Neural cell (in vitro differentiated cells): Measurements from ENCODE around the gene FBXL17. TPM values are rescaled to one million over a fixed set of nuclear protein-coding genes. Genes with fewer than 3 reads are reported as not detected.

Source experiments
- H2AFZ ChIP-seq: fragments of 200-600, 300-800 bp; sonication (generic), shearing (Covaris generic); 2 replicates; pipeline ENCODE4 v1.6.0; 2014; ENCODE audit warnings: low read depth, mild to moderate bottlenecking, antibody characterized with exemption, low read length, moderate library complexity
- H3F3A ChIP-seq: fragments of 200-600 bp; shearing (Covaris generic); 2 replicates; pipeline ENCODE4 v1.6.1; 2016; ENCODE audit warnings: mild to moderate bottlenecking, moderate library complexity, mixed read lengths, antibody characterized with exemption, low read length; ENCODE audit not compliant: insufficient read depth, poor library complexity, severe bottlenecking
- H3K27ac ChIP-seq: fragments of 200-600, 300-800 bp; sonication (generic), shearing (Covaris generic); 2 replicates; pipeline ENCODE4 v1.5.1; 2014; ENCODE audit warnings: mild to moderate bottlenecking, low read length, moderate library complexity
- H3K27me3 ChIP-seq: fragments of 300-800, 200-600 bp; sonication (generic), shearing (Covaris generic); 2 replicates; pipeline ENCODE4 v1.6.0; 2014; ENCODE audit warnings: mild to moderate bottlenecking, low read depth, low read length, moderate library complexity; ENCODE audit not compliant: insufficient read depth
- H3K36me3 ChIP-seq: fragments of 300-800, 200-600 bp; sonication (generic), shearing (Covaris generic); 2 replicates; pipeline ENCODE4 v1.5.1; 2014; ENCODE audit warnings: mild to moderate bottlenecking, antibody characterized with exemption, low read length, moderate library complexity; ENCODE audit not compliant: insufficient read depth
- H3K4me2 ChIP-seq: fragments of 300-800, 200-600 bp; sonication (generic), shearing (Covaris generic); 2 replicates; pipeline ENCODE4 v1.6.0; 2014; ENCODE audit warnings: mild to moderate bottlenecking, low read length
- H3K4me3 ChIP-seq: fragments of 300-800, 200-600 bp; sonication (generic), shearing (Covaris generic); 2 replicates; pipeline ENCODE4 v1.5.1; 2014; ENCODE audit warnings: mild to moderate bottlenecking, low read length, moderate library complexity
- H3K79me2 ChIP-seq: fragments of 200-600 bp; shearing (Covaris generic); replicated peaks from 2 replicates; pipeline ENCODE4 v1.6.0; 2014; ENCODE audit warnings: mild to moderate bottlenecking, low read length, moderate library complexity; ENCODE audit not compliant: insufficient read depth
- H3K9ac ChIP-seq: fragments of 300-800, 200-600 bp; sonication (generic), shearing (Covaris generic); 2 replicates; pipeline ENCODE4 v1.6.1; 2016; ENCODE audit warnings: mild to moderate bottlenecking, low read length, mixed read lengths
- H3K9me2 ChIP-seq: fragments of 200-600 bp; shearing (Covaris generic); 2 replicates; pipeline ENCODE4 v1.6.1; 2016; ENCODE audit warnings: mild to moderate bottlenecking, low read length, mixed read lengths; ENCODE audit not compliant: insufficient read depth
- H3K9me3 ChIP-seq: fragments of 200-600, 300-800 bp; sonication (generic), shearing (Covaris generic); 2 replicates; pipeline ENCODE4 v1.6.1; 2016; ENCODE audit warnings: mild to moderate bottlenecking, mixed run types, low read length, moderate library complexity, mixed read lengths
- H4K20me1 ChIP-seq: fragments of 200-600 bp; shearing (Covaris generic); 2 replicates; pipeline ENCODE4 v1.6.1; 2016; ENCODE audit warnings: mild to moderate bottlenecking, mixed run types; ENCODE audit not compliant: insufficient read depth
- EP300 ChIP-seq: fragments of 450-650 bp; conservative IDR thresholded peaks from 2 replicates; pipeline ENCODE4 v1.6.1; 2014; ENCODE audit warnings: antibody characterized with exemption, mild to moderate bottlenecking, moderate library complexity; ENCODE audit not compliant: poor library complexity, severe bottlenecking
- EZH2 ChIP-seq: fragments of 200-600, 300-800 bp; shearing (Covaris generic), sonication (generic); IDR thresholded peaks from 2 replicates; pipeline ENCODE4 v1.6.1; 2014; ENCODE audit warnings: antibody characterized with exemption, low read length, borderline replicate concordance, mild to moderate bottlenecking; ENCODE audit not compliant: insufficient read depth, poor library complexity, severe bottlenecking
- MXI1 ChIP-seq: fragments of 450-650 bp; conservative IDR thresholded peaks from 2 replicates; pipeline ENCODE4 v1.6.1; 2014; ENCODE audit warnings: antibody characterized with exemption, mild to moderate bottlenecking; ENCODE audit not compliant: poor library complexity, severe bottlenecking
- POLR2AphosphoS5 ChIP-seq: IDR thresholded peaks from 2 replicates; pipeline ENCODE4 v1.6.1; 2012
- RAD21 ChIP-seq: fragments of 450-650 bp; conservative IDR thresholded peaks from 2 replicates; pipeline ENCODE4 v1.6.1; 2014; ENCODE audit warnings: antibody characterized with exemption, mild to moderate bottlenecking, moderate library complexity
- SMC3 ChIP-seq: fragments of 450-650 bp; conservative IDR thresholded peaks from 2 replicates; pipeline ENCODE4 v1.6.1; 2014; ENCODE audit warnings: antibody characterized with exemption, mild to moderate bottlenecking, moderate library complexity; ENCODE audit not compliant: poor library complexity
- TAF1 ChIP-seq: IDR thresholded peaks from 2 replicates; pipeline ENCODE4 v1.6.1; 2012; ENCODE audit warnings: low read depth
- polyA plus RNA-seq: library from polyadenylated mRNA; depleted of rRNA; stranded (reverse); fragments of >200 nt; gene quantifications from 2 replicates; pipeline ENCODE4 v1.2.3, GENCODE V29; 2014
- TF ChIP-seq, protein P1 (sequence below): fragments of 450-650 bp; IDR thresholded peaks from 2 replicates; pipeline ENCODE4 v1.5.1; 2014; ENCODE audit warnings: antibody characterized with exemption, mild to moderate bottlenecking, moderate library complexity; ENCODE audit not compliant: poor library complexity, severe bottlenecking
- TF ChIP-seq, protein P2 (sequence below): IDR thresholded peaks from 2 replicates; pipeline ENCODE4 v1.6.1; 2012; ENCODE audit warnings: borderline replicate concordance

Gene FBXL17
- polyA plus RNA-seq, 1 donor from 2014 or later: 19.6 TPM

- H3K9me3 ChIP-seq: no peaks in the 10 kb centered on the region
- no peaks in the 10 kb centered on the region for H3F3A ChIP-seq
- H4K20me1 ChIP-seq: no peaks in the 10 kb centered on the region
- no peak overlapping the region for H2AFZ ChIP-seq
- no peaks in the 10 kb centered on the region for H3K79me2 ChIP-seq
- H3K27me3 ChIP-seq: no peaks in the 10 kb centered on the region
- no peak overlapping the region for H3K27ac ChIP-seq
- H3K9me2 ChIP-seq: no peaks in the 10 kb centered on the region
- no peak overlapping the region for H3K9ac ChIP-seq
- TF ChIP-seq EP300 (no peak), POLR2AphosphoS5 (no peak), RAD21 (no peak), EZH2 (no peak), TAF1 (no peak)
- TF ChIP-seq, protein P1, sequence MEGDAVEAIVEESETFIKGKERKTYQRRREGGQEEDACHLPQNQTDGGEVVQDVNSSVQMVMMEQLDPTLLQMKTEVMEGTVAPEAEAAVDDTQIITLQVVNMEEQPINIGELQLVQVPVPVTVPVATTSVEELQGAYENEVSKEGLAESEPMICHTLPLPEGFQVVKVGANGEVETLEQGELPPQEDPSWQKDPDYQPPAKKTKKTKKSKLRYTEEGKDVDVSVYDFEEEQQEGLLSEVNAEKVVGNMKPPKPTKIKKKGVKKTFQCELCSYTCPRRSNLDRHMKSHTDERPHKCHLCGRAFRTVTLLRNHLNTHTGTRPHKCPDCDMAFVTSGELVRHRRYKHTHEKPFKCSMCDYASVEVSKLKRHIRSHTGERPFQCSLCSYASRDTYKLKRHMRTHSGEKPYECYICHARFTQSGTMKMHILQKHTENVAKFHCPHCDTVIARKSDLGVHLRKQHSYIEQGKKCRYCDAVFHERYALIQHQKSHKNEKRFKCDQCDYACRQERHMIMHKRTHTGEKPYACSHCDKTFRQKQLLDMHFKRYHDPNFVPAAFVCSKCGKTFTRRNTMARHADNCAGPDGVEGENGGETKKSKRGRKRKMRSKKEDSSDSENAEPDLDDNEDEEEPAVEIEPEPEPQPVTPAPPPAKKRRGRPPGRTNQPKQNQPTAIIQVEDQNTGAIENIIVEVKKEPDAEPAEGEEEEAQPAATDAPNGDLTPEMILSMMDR: no peak
- TF ChIP-seq, protein P2, sequence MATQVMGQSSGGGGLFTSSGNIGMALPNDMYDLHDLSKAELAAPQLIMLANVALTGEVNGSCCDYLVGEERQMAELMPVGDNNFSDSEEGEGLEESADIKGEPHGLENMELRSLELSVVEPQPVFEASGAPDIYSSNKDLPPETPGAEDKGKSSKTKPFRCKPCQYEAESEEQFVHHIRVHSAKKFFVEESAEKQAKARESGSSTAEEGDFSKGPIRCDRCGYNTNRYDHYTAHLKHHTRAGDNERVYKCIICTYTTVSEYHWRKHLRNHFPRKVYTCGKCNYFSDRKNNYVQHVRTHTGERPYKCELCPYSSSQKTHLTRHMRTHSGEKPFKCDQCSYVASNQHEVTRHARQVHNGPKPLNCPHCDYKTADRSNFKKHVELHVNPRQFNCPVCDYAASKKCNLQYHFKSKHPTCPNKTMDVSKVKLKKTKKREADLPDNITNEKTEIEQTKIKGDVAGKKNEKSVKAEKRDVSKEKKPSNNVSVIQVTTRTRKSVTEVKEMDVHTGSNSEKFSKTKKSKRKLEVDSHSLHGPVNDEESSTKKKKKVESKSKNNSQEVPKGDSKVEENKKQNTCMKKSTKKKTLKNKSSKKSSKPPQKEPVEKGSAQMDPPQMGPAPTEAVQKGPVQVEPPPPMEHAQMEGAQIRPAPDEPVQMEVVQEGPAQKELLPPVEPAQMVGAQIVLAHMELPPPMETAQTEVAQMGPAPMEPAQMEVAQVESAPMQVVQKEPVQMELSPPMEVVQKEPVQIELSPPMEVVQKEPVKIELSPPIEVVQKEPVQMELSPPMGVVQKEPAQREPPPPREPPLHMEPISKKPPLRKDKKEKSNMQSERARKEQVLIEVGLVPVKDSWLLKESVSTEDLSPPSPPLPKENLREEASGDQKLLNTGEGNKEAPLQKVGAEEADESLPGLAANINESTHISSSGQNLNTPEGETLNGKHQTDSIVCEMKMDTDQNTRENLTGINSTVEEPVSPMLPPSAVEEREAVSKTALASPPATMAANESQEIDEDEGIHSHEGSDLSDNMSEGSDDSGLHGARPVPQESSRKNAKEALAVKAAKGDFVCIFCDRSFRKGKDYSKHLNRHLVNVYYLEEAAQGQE: no peak
- no peak overlapping the region for H3K4me2 ChIP-seq
- H3K4me3 ChIP-seq: no peak overlapping the region
- H3K36me3 ChIP-seq: no peaks in the 10 kb centered on the region
Measured at GRCh38 chr5:108315829-108316228, 66.1 kb downstream of the FBXL17 start.

DNA sequence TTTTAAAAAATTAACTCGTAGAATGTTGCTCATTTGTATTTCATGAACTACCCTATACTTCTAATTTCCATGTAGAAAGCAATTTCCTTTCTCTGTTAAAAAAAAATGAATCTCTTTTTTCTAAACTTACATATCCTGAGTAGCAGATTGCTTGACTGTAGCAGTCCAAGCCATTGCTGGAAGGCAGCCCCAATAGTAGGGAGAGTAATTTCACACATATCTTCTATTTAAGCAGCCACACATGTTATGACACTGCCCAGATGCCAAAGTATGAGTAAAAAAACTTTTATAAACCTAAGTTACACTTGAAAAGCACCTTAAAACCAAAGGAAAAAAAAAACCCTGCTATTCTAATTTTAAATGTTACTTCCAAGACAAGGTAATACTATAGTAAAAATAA lies 69.6 kb downstream of the FBXL17 start:
- Histone ChIP-seq H3K27me3 (no peaks in the 10 kb centered on the region), H3K4me2 (no peak overlapping the region), H2AFZ (no peak overlapping the region), H3K9me3 (no peaks in the 10 kb centered on the region), H3F3A (no peaks in the 10 kb centered on the region), H3K27ac (no peak overlapping the region), H3K79me2 (no peaks in the 10 kb centered on the region), H3K36me3 (no peaks in the 10 kb centered on the region), H4K20me1 (no peaks in the 10 kb centered on the region), H3K9ac (no peak overlapping the region), H3K9me2 (no peaks in the 10 kb centered on the region), H3K4me3 (no peak overlapping the region)
- TF ChIP-seq TAF1: no peak
- TF ChIP-seq, protein P1: no peak
- no peak for TF ChIP-seq MXI1
- TF ChIP-seq POLR2AphosphoS5: no peak
- TF ChIP-seq, protein P2: no peak
- no peak for TF ChIP-seq RAD21
- TF ChIP-seq SMC3: no peak
- no peak for TF ChIP-seq EP300
- no peak for TF ChIP-seq EZH2
